Upper lobe of right lung (tissue), 1 donor: ENCODE measurements around the gene NXT1. TPM values are rescaled to one million over a fixed set of nuclear protein-coding genes. Genes with fewer than 3 reads are reported as not detected.
"Not testable (repeated sequence)": the region's sequence is repeated elsewhere in the genome, so short reads cannot be mapped to it uniquely, and the experiment has no call there.

ENCODE experiments used
- ATAC-seq: fragments of 200-7000 bp; cut with Tn5 transposase; one replicate; pipeline ENCODE4 v1.9.1; 2020; ENCODE audit warnings: mild to moderate bottlenecking, moderate library complexity
- DNase-seq: peaks from one replicate; pipeline ENCODE4 v3.0.0-alpha.2; 2020
- H3K27ac ChIP-seq: fragments of 200-600 bp; one replicate; pipeline ENCODE4 v1.8.0; 2022
- H3K27me3 ChIP-seq: fragments of 200-600 bp; one replicate; pipeline ENCODE4 v1.8.0; 2022; ENCODE audit warnings: mild to moderate bottlenecking
- H3K36me3 ChIP-seq: fragments of 200-600 bp; one replicate; pipeline ENCODE4 v1.8.0; 2022
- H3K4me1 ChIP-seq: fragments of 200-600 bp; one replicate; pipeline ENCODE4 v1.8.0; 2022
- H3K4me3 ChIP-seq: fragments of 200-600 bp; one replicate; pipeline ENCODE4 v1.8.0; 2022; ENCODE audit warnings: mild to moderate bottlenecking
- H3K9me3 ChIP-seq: fragments of 200-600 bp; one replicate; pipeline ENCODE4 v1.8.0; 2022
- intact Hi-C: fragments of 100-400 bp; cut with DNase I; formaldehyde crosslinking; loops from one replicate; pipeline ENCODE4 v1.11.0; 2022
- total RNA-seq: library from RNA; stranded (reverse); fragmentation: NEBNext Ultra II Directional; extraction: Animal tissue kit (Norgen Biotek cat#: 25700); gene quantifications from one replicate; pipeline ENCODE4 v1.2.1, GENCODE V29; 2021
- TF ChIP-seq, protein P1 (sequence below): fragments of 200-600 bp; IDR thresholded peaks from one replicate; pipeline ENCODE4 v1.8.0; 2022; ENCODE audit warnings: antibody characterized with exemption
- donor health status: DM: no; HTN: yes; CAD: no; lungs with severe emphysema.

NXT1 gene
- total RNA-seq, 1 donor from 2014 or later: 16.2 TPM

DNA sequence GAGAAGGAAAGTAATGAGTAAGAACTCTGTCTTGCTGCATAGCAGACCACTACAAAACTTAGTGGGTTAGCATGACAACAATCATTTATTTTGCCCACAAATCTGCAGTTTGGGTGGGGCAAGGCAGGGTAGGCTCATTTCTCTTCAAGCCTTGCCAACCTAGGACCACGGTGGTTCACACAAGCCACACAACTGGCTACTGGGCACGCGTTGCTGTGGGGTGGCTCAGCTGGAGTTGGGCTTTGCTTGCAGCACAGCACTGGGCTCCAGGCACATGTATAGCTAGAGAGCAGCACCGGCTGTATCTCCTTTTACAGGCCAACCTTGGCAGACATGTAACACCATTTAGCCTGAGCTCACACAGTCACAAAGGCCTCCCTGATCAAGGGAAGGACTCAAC is 4.6 kb upstream of the NXT1 start:
- Histone ChIP-seq H3K27me3 (no peaks in the 10 kb centered on the region), H3K27ac (no peak overlapping the region), H3K9me3 (no peaks in the 10 kb centered on the region), H3K4me3 (no peak overlapping the region), H3K36me3 (no peaks in the 10 kb centered on the region), H3K4me1 (peaks cover 8% of the 10 kb centered on the region)
- DNase-seq (no peak), ATAC-seq (no peak)
- TF ChIP-seq, protein P1, sequence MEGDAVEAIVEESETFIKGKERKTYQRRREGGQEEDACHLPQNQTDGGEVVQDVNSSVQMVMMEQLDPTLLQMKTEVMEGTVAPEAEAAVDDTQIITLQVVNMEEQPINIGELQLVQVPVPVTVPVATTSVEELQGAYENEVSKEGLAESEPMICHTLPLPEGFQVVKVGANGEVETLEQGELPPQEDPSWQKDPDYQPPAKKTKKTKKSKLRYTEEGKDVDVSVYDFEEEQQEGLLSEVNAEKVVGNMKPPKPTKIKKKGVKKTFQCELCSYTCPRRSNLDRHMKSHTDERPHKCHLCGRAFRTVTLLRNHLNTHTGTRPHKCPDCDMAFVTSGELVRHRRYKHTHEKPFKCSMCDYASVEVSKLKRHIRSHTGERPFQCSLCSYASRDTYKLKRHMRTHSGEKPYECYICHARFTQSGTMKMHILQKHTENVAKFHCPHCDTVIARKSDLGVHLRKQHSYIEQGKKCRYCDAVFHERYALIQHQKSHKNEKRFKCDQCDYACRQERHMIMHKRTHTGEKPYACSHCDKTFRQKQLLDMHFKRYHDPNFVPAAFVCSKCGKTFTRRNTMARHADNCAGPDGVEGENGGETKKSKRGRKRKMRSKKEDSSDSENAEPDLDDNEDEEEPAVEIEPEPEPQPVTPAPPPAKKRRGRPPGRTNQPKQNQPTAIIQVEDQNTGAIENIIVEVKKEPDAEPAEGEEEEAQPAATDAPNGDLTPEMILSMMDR: no peak
- intact Hi-C loops: no loop called here

DNA sequence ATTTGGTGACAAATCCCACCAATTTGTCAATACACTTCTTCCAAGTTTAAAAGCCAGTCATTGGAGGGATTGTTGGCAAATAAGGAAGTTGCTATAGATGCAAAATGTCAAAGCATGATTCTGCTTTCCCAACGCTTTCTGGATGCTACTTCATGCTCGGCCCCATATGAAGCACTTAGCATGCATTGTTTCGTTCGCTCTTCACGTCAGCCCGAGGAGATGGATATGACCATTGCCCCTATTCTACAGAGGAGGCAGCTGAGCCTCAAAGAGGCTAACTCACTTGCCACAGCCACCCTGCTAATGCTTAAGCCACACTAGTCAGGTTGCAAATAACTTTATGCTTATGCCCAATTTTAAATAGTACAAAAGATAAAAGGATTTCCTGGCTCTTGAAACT is 2.8 kb upstream of the NXT1 start:
- intact Hi-C loops: no loop called here
- DNase-seq (no peak), ATAC-seq (no peak)
- Histone ChIP-seq H3K27me3 (no peaks in the 10 kb centered on the region), H3K4me1 (peaks cover 21% of the 10 kb centered on the region), H3K27ac (no peak overlapping the region), H3K36me3 (no peaks in the 10 kb centered on the region), H3K9me3 (no peaks in the 10 kb centered on the region), H3K4me3 (no peak overlapping the region)
- TF ChIP-seq, protein P1: no peak

DNA sequence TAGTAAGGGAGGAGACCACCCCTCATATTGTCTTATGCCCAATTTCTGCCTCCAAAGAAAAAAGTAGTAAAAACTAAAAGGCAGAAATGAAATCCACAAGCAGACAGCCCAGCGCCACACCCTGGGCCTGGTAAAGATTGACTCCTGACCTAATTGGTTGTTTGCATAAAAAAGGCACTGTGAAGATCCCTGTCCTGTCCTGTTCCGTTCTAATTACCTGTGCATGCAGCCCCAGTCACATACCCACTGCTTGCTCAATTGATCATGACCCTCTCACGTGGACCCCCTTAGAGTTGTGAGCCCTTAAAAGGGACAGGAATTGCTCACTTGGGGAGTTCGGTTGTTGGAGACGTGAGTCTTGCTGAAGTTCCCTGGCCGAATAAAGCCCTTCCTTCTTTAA is 2.1 kb upstream of the NXT1 start:
- H3K9me3 ChIP-seq, H3K4me3 ChIP-seq, H3K27ac ChIP-seq, intact Hi-C loops, H3K27me3 ChIP-seq, ATAC-seq, DNase-seq, H3K36me3 ChIP-seq: not testable (repeated sequence)
- H3K4me1 ChIP-seq: peaks cover 21% of the 10 kb centered on the region

DNA sequence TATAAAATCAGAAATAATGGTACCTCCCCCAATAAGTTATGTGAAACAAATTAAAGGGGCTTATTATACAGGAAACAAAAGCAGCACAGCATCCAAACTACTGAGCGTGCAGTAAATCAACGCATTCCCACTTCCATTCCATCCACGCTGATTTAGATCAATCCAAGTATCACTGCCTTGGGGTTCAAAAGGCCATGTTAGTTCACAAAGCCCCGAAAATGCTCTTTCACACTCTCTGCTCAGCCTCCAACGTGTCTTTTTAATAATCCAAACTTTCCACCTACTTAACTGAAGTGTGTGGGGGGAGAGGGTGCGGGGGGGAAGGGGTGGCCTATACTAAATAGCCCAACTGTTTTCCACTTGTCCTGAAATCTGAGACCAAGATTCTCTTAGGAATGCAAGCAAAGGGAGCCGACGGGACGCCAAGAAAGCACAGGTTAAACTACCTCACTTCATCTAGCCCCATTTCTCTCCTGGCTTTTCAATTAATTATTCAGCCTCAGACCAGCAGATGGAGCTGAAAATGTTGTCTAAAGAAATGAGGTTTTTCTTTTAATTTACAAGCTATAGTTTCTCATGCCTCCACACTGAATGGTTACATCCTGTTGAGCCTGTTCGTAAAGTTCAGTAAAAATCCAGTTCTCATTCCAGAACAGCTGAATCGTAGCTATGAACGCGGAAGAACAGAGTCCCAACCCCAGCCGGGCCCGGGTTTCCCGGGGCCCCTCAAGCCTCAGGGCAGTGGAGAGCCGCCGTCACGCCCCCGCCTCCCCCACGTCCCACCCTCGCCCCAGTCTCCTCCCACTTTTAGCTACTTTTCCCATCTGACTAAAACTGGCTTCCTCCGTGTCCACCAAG is 1.0 kb upstream of the NXT1 start:
- H3K27me3 ChIP-seq: no peaks in the 10 kb centered on the region
- DNase-seq: peak; percentile 91
- TF ChIP-seq, protein P1: peak; percentile 53
- intact Hi-C loops: no loop called here
- H3K36me3 ChIP-seq: peaks cover 8% of the 10 kb centered on the region
- peaks cover 21% of the 10 kb centered on the region for H3K4me1 ChIP-seq
- H3K27ac ChIP-seq: peak overlapping the region; percentile 99
- ATAC-seq: peak; percentile 79
- no peaks in the 10 kb centered on the region for H3K9me3 ChIP-seq
- peak overlapping the region; percentile 100 for H3K4me3 ChIP-seq

DNA sequence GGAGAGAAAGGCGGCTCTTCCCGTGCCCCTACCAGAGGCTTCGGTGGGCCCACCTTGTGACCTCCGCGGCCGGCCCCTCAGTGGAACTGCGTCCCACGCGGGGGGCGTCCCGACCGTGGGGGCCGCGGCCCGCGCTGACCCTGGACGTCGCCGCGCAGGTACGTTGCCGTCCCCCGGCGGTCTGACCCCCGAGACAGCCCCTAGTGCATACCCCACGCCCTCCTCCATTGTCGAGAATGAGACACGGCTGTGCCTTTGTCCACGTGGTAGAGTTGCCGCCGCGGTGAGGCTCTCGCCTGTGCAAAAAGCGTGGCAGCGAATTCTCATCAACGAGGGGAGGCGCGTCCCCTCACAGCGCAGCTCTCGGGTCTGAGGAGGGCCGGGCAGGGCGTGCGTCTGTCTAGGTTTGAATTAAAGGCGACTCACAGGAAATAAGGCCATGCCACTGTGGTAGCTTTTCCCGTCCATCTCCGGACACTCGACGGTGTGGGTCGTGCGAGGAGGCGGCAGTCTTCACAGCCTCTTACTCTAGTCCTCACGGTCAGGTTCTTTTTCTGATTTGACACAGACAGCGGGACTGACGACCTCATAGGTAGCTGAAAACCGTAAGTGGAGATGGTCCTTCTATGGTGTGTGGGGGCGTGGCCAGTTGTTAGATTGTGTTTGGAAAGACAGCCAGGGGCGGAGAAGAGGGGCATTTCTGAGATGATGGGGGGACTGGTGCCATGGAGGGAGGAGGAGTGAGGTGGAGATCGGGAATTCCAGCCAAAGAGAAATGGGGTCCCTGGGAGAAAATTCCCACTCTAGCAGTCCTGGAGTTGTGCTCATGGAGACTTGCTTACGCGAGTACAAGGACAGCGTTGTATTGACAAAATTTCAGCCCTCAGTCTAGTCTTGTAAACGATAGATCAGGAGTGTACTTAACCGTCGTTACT is 580 bp downstream of the NXT1 start:
- intact Hi-C loops: no loop called here
- peak overlapping the region; percentile 99 for H3K27ac ChIP-seq
- DNase-seq: peak; percentile 79

More for the DNA sequence above, 580 bp downstream of the NXT1 start:
- H3K9me3 ChIP-seq: no peaks in the 10 kb centered on the region
- peak; percentile 35 for ATAC-seq
- peaks cover 19% of the 10 kb centered on the region for H3K36me3 ChIP-seq
- H3K27me3 ChIP-seq: no peaks in the 10 kb centered on the region
- peak overlapping the region; percentile 100 for H3K4me3 ChIP-seq
- TF ChIP-seq, protein P1: no peak
- peaks cover 21% of the 10 kb centered on the region for H3K4me1 ChIP-seq
